ENCODE results near the gene TMEM86A. TPM values are rescaled to one million over a fixed set of nuclear protein-coding genes. Genes with fewer than 3 reads are reported as not detected.
A peak's percentile ranks its signal among the peaks of the same experiment; 100 is the strongest.

The TMEM86A gene
- total RNA-seq, 4 donors from 2014 or later, result 17.1 to 57.0 (median 41.1) TPM

DNA sequence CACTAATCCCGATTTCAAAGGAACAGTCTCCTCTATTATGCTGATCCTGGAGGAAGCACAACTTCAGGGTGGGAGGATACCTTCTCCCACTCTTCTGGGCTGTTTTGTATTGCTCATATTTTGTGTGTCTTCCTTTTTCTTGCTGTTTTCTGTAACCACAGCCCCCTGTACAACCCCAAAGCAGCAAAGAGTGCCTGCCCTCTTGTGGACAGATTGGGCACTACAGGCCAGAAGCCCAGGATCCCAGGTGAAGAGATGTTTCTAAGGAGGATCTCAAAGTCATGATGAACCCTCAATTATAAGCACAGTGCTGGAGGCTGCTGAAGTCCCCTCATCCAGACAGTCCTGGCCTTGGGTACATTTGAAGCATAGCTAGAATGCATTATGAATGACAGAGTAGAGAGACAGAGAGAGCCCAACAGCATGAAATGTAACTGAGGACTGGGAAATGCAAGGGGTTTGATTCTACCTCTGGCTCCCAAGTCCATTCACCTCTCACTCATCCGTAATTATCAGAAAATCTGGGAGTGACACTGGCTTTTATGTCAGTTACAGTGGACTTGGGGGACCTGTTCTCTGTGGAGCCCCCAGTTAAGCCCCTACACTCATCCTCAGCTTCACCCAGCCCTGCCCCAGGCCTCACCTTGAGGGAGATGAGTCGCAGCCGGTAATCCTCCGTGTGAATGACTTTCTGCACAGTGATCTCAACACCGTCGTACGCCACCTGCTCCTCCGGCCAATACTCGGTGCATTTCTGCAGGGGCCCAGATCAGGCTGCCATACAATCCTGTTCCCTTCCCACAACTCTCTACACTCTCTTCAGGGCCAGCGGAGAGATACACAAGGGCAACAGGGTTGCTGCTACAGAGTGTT is 33.6 kb downstream of the TMEM86A start:
- TF ChIP-seq POLR2A (IDR thresholded peaks at IDR 0.05) (no peak), CTCF (IDR thresholded peaks at IDR 0.05) (peak; percentile 91 to 95)

DNA sequence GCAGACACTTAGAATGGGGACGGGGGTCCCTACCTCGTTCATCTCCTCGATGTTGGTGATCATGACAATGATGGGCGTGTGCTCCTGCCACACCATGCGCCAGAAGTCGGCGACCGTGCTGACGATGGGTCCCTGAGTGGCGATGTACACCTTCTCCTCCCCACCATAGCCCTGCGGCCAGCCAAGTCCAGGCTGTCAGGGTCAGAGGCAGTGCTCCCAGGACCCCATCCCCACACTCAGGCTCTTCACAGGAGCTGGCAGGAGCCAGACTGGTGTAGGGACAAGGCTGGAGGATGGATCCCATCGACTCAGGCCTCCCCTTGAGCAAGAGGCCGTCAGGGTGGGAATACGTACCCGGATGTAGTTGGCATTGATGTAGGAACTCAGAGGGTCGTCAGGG is 34.6 kb downstream of the TMEM86A start:
- H3K9me3 ChIP-seq, result no peaks in the 10 kb centered on the region
- H3K4me1 ChIP-seq, result no peaks in the 10 kb centered on the region
- no peak overlapping the region for H3K27ac ChIP-seq
- TF ChIP-seq POLR2AphosphoS5 (IDR thresholded peaks at IDR 0.05) (no peak), CTCF (IDR thresholded peaks at IDR 0.05) (no peak), EP300 (IDR thresholded peaks at IDR 0.05) (no peak), POLR2A (IDR thresholded peaks at IDR 0.05) (no peak)
- no peak for DNase-seq (ENCODE audit: low spot score in 2 of 2)
- no peak overlapping the region for H3K4me3 ChIP-seq
- WGBS, result 92% methylated on average over 14 of the region's 16 CpGs
- H3K27me3 ChIP-seq, result no peaks in the 10 kb centered on the region
- H3K36me3 ChIP-seq, result no peaks in the 10 kb centered on the region

More for the DNA sequence above, 33.6 kb downstream of the TMEM86A start:
- H3K36me3 ChIP-seq, result no peaks in the 10 kb centered on the region
- H3K4me3 ChIP-seq, result no peak overlapping the region
- H3K9me3 ChIP-seq, result no peaks in the 10 kb centered on the region
- no peak for DNase-seq (ENCODE audit: low spot score in 2 of 2)
- no peaks in the 10 kb centered on the region for H3K27me3 ChIP-seq
- WGBS, result 78% methylated on average over 11 of the region's 11 CpGs
- peaks cover 6% of the 10 kb centered on the region for H3K4me1 ChIP-seq
- no peak overlapping the region for H3K27ac ChIP-seq

- TF ChIP-seq POLR2A (IDR thresholded peaks at IDR 0.05) (no peak), CTCF (IDR thresholded peaks at IDR 0.05) (no peak), EP300 (IDR thresholded peaks at IDR 0.05) (no peak), POLR2AphosphoS5 (IDR thresholded peaks at IDR 0.05) (no peak)
- H3K4me1 ChIP-seq, result no peaks in the 10 kb centered on the region
- no peak for DNase-seq (ENCODE audit: low spot score in 2 of 2)
- H3K36me3 ChIP-seq, result no peaks in the 10 kb centered on the region
- H3K27ac ChIP-seq, result no peak overlapping the region
- H3K27me3 ChIP-seq, result no peaks in the 10 kb centered on the region
- 58% methylated on average over 10 of the region's 10 CpGs for WGBS
- H3K9me3 ChIP-seq, result no peaks in the 10 kb centered on the region
- no peak overlapping the region for H3K4me3 ChIP-seq
Observed at GRCh38 chr11:18736590-18737148, 38.1 kb downstream of the TMEM86A start.

DNA sequence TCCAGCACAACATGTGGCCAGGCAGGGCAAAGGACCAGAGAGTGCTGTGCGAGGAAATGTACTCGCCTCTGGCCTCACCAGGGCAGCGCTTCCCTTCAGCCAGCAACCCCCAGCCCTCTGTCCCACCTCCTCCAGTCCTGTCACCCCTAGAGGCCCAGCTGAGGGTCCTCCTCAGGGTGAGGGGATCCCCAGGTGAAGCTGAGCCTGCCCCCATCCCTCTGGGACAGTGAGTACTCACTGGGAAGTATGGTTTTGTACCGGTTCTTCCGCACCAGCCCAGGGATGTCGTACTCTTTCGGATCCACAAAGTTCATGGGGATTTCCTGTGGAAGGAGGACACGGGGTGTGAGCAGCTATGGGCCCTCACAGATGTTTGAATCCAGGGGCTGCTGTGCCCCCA is 39.1 kb downstream of the TMEM86A start:
- Histone ChIP-seq H3K4me3 (no peak overlapping the region), H3K27me3 (no peaks in the 10 kb centered on the region), H3K27ac (no peak overlapping the region), H3K9me3 (no peaks in the 10 kb centered on the region), H3K36me3 (no peaks in the 10 kb centered on the region), H3K4me1 (no peaks in the 10 kb centered on the region)
- DNase-seq (ENCODE audit: low spot score in 2 of 2), result no peak
- WGBS, result 92% methylated on average over 8 of the region's 8 CpGs
- TF ChIP-seq EP300 (IDR thresholded peaks at IDR 0.05) (no peak), CTCF (IDR thresholded peaks at IDR 0.05) (no peak), POLR2A (IDR thresholded peaks at IDR 0.05) (no peak), POLR2AphosphoS5 (IDR thresholded peaks at IDR 0.05) (no peak)

- WGBS, result 80% methylated on average over 4 of the region's 4 CpGs
- Histone ChIP-seq H3K36me3 (no peaks in the 10 kb centered on the region), H3K9me3 (no peaks in the 10 kb centered on the region), H3K27me3 (no peaks in the 10 kb centered on the region), H3K4me1 (no peaks in the 10 kb centered on the region), H3K27ac (no peak overlapping the region), H3K4me3 (no peak overlapping the region)
- no peak for DNase-seq (ENCODE audit: low spot score in 2 of 2)
- TF ChIP-seq POLR2A (IDR thresholded peaks at IDR 0.05) (no peak), EP300 (IDR thresholded peaks at IDR 0.05) (no peak), POLR2AphosphoS5 (IDR thresholded peaks at IDR 0.05) (no peak), CTCF (IDR thresholded peaks at IDR 0.05) (no peak)
Observed at GRCh38 chr11:18739685-18740084, 41.1 kb downstream of the TMEM86A start.

All from suprapubic skin (tissue), 4 donors.